Nephron progenitor cell (in vitro differentiated cells): ENCODE measurements around the gene ATP8B4.

Experiments
- DNase-seq: peaks from one replicate; pipeline ENCODE4 v3.0.0; 2021
- H3K27ac Mint-ChIP-seq: 2 replicates; pipeline ENCODE4 v1.8.0; 2021; ENCODE audit warnings: mild to moderate bottlenecking, moderate library complexity, mixed read lengths
- H3K27me3 Mint-ChIP-seq: 2 replicates; pipeline ENCODE4 v1.8.0; 2021; ENCODE audit warnings: mild to moderate bottlenecking, low read depth, mixed read lengths; ENCODE audit not compliant: poor library complexity
- H3K36me3 Mint-ChIP-seq: 2 replicates; pipeline ENCODE4 v1.8.0; 2021; ENCODE audit warnings: low read depth, mixed read lengths
- H3K4me1 Mint-ChIP-seq: 2 replicates; pipeline ENCODE4 v1.8.0; 2021; ENCODE audit warnings: mixed read lengths
- H3K4me3 Mint-ChIP-seq: 2 replicates; pipeline ENCODE4 v1.8.0; 2021; ENCODE audit warnings: mild to moderate bottlenecking, moderate library complexity, mixed read lengths
- H3K9me3 Mint-ChIP-seq: 2 replicates; pipeline ENCODE4 v1.8.0; 2021; ENCODE audit warnings: mild to moderate bottlenecking, moderate library complexity, mixed read lengths
- TF ChIP-seq, protein P1 (sequence below): fragments of 200-600 bp; sonication (generic); IDR thresholded peaks from 2 replicates; pipeline ENCODE4 v1.5.0; 2021; ENCODE audit warnings: antibody characterized with exemption

Gene ATP8B4

DNA sequence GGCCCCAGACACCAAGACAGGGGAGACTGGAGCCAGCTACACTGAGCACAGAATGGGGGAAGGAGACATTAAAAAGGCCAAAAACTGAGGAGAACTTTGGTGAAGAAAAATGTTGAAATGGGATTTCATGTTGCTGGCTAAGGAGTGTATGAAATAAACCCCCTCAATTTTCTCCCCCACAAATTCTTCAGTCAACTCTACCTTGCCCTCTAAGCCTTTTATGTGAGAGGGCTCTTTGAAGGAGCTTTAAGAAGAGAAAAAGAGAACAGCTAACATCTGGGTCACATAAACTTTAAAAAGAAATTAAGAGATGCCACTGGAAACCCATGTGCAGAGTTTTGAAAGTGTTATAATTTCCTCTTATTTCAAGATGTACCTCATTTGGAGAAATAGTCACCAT, 88.6 kb downstream of the ATP8B4 start:
- H3K4me1 Mint-ChIP-seq = no peaks in the 10 kb centered on the region
- no peak overlapping the region for H3K27ac Mint-ChIP-seq
- no peak for DNase-seq
- H3K36me3 Mint-ChIP-seq = no peaks in the 10 kb centered on the region
- no peaks in the 10 kb centered on the region for H3K27me3 Mint-ChIP-seq
- no peak overlapping the region for H3K4me3 Mint-ChIP-seq
- TF ChIP-seq, protein P1, sequence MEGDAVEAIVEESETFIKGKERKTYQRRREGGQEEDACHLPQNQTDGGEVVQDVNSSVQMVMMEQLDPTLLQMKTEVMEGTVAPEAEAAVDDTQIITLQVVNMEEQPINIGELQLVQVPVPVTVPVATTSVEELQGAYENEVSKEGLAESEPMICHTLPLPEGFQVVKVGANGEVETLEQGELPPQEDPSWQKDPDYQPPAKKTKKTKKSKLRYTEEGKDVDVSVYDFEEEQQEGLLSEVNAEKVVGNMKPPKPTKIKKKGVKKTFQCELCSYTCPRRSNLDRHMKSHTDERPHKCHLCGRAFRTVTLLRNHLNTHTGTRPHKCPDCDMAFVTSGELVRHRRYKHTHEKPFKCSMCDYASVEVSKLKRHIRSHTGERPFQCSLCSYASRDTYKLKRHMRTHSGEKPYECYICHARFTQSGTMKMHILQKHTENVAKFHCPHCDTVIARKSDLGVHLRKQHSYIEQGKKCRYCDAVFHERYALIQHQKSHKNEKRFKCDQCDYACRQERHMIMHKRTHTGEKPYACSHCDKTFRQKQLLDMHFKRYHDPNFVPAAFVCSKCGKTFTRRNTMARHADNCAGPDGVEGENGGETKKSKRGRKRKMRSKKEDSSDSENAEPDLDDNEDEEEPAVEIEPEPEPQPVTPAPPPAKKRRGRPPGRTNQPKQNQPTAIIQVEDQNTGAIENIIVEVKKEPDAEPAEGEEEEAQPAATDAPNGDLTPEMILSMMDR = no peak
- H3K9me3 Mint-ChIP-seq = no peaks in the 10 kb centered on the region

DNA sequence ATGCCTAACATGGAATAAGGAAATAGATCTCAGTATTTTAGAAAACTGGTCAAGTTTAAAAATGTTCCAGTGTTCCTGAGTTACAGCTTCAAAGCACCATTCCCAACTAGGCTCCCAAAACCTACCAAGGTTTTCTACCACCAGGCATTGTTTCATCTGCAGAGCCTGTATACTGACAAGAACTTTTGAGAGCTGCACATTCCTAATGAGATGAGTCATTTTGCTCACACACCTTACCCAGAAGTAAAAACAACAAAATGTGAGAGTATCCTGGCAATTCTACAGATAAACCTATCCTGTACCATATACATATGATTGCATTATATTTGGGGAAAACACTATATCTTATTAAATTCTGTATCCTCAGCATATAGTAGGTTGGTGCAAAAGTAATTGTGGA, 90.7 kb downstream of the ATP8B4 start:
- Mint-ChIP-seq H3K9me3 (no peaks in the 10 kb centered on the region), H3K4me3 (no peak overlapping the region), H3K27me3 (no peaks in the 10 kb centered on the region), H3K4me1 (no peaks in the 10 kb centered on the region), H3K36me3 (no peaks in the 10 kb centered on the region), H3K27ac (no peak overlapping the region)
- DNase-seq = no peak
- TF ChIP-seq, protein P1 = no peak

DNA sequence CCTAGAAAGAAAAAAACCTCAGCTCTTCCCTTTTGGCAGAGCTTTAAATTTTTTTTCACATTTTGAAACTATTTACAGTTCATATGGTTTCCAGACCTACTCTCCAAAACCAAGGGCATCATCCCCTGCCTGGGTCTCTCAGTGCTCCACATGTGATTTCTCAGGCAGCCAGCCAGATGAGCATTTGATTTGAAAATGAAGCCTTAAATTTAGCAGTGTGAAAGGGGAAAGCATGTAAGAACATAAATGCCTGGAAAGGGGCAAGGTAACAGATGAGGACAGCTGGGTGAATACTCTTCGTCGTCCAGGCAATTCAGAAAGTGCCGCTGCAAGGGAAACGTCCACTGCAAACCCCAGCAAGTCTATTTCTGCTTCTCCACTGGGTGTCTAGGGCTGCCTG, 94.8 kb downstream of the ATP8B4 start:
- Mint-ChIP-seq H3K27ac (no peak overlapping the region), H3K36me3 (no peaks in the 10 kb centered on the region), H3K27me3 (no peaks in the 10 kb centered on the region), H3K4me1 (no peaks in the 10 kb centered on the region), H3K9me3 (no peaks in the 10 kb centered on the region), H3K4me3 (no peak overlapping the region)
- no peak for DNase-seq
- TF ChIP-seq, protein P1 = no peak

DNA sequence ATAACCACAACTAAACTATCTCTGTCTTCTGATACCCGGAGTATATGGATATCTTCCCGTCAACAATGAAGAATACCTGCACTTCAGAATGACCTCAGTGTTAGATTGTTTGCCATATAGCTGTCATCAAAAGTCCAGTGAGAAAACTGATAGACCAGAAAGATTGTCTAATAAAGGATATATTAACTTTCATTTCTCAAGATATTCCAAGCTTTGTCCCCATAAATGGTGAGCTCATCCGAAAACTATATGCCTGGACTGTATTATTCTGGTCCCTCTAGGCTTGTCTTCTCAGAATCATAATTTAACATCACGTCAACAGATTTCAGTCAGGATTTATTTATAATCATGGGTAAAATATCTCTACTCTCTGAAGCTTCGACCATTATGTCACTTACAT, 100.5 kb downstream of the ATP8B4 start:
- TF ChIP-seq, protein P1 = no peak
- DNase-seq = no peak
- Mint-ChIP-seq H3K4me3 (no peak overlapping the region), H3K27me3 (peaks cover 4% of the 10 kb centered on the region), H3K9me3 (no peaks in the 10 kb centered on the region), H3K36me3 (no peaks in the 10 kb centered on the region), H3K27ac (no peak overlapping the region), H3K4me1 (no peaks in the 10 kb centered on the region)

DNA sequence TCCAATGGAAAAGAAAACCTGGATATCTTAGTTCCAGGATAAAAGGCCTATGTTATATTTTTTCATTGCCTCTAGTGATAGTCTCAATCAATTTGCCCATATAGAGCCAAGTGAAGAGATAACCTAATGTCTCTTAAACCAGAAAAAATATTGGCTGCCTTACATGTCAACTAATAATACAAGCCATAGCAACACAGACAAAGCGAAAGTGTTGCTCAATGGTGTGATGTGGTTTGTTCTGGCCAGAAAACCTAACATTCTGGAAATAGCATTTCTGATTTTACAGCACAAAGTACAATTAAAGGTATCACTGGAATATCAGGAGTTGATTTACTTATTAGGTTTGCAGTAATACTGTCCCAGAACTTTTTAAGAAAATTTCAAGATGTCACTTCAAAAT, 101.5 kb downstream of the ATP8B4 start:
- no peak overlapping the region for H3K27ac Mint-ChIP-seq
- H3K4me1 Mint-ChIP-seq = no peaks in the 10 kb centered on the region
- peaks cover 4% of the 10 kb centered on the region for H3K27me3 Mint-ChIP-seq
- no peak overlapping the region for H3K4me3 Mint-ChIP-seq
- no peaks in the 10 kb centered on the region for H3K9me3 Mint-ChIP-seq
- no peaks in the 10 kb centered on the region for H3K36me3 Mint-ChIP-seq
- no peak for DNase-seq
- TF ChIP-seq, protein P1 = no peak

DNA sequence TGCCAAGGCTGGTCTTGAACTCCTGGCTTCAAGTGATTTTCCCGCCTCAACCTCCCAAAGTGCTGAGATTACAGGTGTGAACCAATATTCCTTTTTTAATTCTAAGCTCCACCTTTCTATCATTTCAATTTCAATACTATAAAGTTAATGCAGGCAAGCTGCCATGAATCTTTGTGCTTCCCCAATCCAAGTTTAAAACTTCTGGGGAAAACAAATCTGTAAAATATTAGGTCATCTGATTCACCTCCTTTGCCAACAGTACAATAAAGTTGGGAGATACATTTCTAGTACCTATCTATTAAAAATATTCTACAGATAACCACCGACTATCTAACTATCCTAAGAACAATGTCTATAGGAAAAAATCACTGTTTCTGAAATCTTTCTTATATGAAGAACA, 102.1 kb downstream of the ATP8B4 start:
- no peak overlapping the region for H3K27ac Mint-ChIP-seq
- no peaks in the 10 kb centered on the region for H3K36me3 Mint-ChIP-seq
- H3K4me1 Mint-ChIP-seq = no peaks in the 10 kb centered on the region
- no peak for DNase-seq
- peaks cover 4% of the 10 kb centered on the region for H3K27me3 Mint-ChIP-seq
- TF ChIP-seq, protein P1 = no peak
- no peaks in the 10 kb centered on the region for H3K9me3 Mint-ChIP-seq
- H3K4me3 Mint-ChIP-seq = no peak overlapping the region
